Lower leg skin (tissue), 3 donors: Measurements from ENCODE around the gene TAS1R1.

Source experiments
- CTCF ChIP-seq, 3 donors: fragments of 450-650 bp; IDR thresholded peaks; one replicate each; pipeline ENCODE4 v1.5.1; 2016; ENCODE audit warnings: antibody characterized with exemption in 3 of 3, mild to moderate bottlenecking in 3 of 3, moderate library complexity in 2 of 3
- POLR2A ChIP-seq, 2 donors: fragments of 450-650 bp; IDR thresholded peaks; one replicate each; pipeline ENCODE4 v1.6.1; 2016 to 2017; ENCODE audit warnings: antibody characterized with exemption in 2 of 2, mild to moderate bottlenecking in 1 of 2, moderate library complexity in 1 of 2

DNA sequence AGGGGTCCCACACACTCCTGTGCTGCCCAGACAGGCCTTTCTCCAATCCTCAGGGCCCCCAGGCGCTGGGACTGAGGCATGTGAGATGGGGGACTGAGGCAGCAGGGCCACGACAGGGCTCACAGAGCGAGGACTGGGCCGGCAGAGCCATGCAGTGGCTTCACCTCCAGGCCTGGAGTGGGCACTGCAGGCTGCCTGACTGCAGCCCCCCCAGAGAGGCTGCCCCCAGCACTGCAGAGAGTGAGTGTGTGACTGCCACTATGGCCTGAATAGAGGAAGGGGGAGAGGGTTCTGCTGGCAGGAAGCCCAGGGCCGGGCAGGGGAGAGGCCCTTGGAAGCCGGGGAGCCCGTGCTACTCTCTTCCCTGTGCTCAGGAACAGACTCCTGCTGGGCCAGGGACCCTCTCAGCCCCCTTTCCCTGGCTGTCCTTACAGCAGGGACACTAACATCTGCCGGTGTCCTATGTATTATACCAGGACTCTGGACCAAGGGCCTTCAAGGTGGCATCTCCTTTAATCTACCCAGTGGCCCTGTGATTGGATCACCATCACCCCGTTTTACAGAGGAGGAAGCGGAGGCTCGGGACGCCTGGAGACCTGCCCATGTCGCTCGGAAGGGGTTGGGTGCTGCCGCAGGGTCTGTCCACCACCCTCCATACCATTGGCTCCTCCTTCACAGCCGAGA lies 43.4 kb upstream of the TAS1R1 start:
- TF ChIP-seq CTCF (IDR thresholded peaks at IDR 0.05) = no peak
- TF ChIP-seq POLR2A (IDR thresholded peaks at IDR 0.05) = no peak
